Fibroblast of lung (primary cell): Measurements from ENCODE around the gene GNPTG. TPM values are rescaled to one million over a fixed set of nuclear protein-coding genes. Genes with fewer than 3 reads are reported as not detected.

ENCODE experiments used
- DNase-seq, 2 donors: peaks; one replicate each; pipeline versions ENCODE4 v3.0.0 to v3.0.0-alpha.2; 2010; ENCODE audit warnings: low read depth in 2 of 2
- H2AFZ ChIP-seq: 2 replicates; pipeline ENCODE4 v1.5.1; 2012; ENCODE audit warnings: low read length, control low read depth, inconsistent platforms
- H3K27ac ChIP-seq: 2 replicates; pipeline ENCODE4 v1.5.1; 2011; ENCODE audit warnings: low read length, control low read depth; ENCODE audit not compliant: insufficient read depth
- H3K27me3 ChIP-seq: 2 replicates; pipeline ENCODE4 v1.5.1; 2011; ENCODE audit warnings: mild to moderate bottlenecking, low read length; ENCODE audit not compliant: control insufficient read depth, insufficient read depth
- H3K36me3 ChIP-seq: 2 replicates; pipeline ENCODE4 v1.5.1; 2011; ENCODE audit warnings: low read length; ENCODE audit not compliant: control insufficient read depth, insufficient read depth
- H3K4me1 ChIP-seq: 2 replicates; pipeline ENCODE4 v1.5.1; 2011; ENCODE audit warnings: low read length; ENCODE audit not compliant: control insufficient read depth, insufficient read depth; ENCODE audit errors: extremely low read depth
- H3K4me2 ChIP-seq: 2 replicates; pipeline ENCODE4 v1.5.1; 2011; ENCODE audit warnings: low read length, control low read depth; ENCODE audit not compliant: insufficient read depth; ENCODE audit errors: extremely low read depth
- H3K4me3 ChIP-seq, 4 experiments: fragments of 200-600 bp in 1 of 4; sonication (generic) in 1 of 4; replicated peaks in 1 of 4; 2 replicates each; pipeline ENCODE4 v1.5.1; 2011 to 2016; ENCODE audit warnings: low read length in 4 of 4, low read depth in 3 of 4, mild to moderate bottlenecking in 3 of 4, control low read depth in 2 of 4, inconsistent platforms in 1 of 4, mixed read lengths in 1 of 4; ENCODE audit not compliant: insufficient read depth in 1 of 4; ENCODE audit errors: control extremely low read depth in 1 of 4
- H3K79me2 ChIP-seq: 2 replicates; pipeline ENCODE4 v1.5.1; 2012; ENCODE audit warnings: mild to moderate bottlenecking, low read length, inconsistent platforms; ENCODE audit not compliant: control insufficient read depth, insufficient read depth
- H3K9ac ChIP-seq: 2 replicates; pipeline ENCODE4 v1.5.1; 2011; ENCODE audit warnings: mild to moderate bottlenecking, low read length, control low read depth; ENCODE audit not compliant: insufficient read depth
- H3K9me3 ChIP-seq: 2 replicates; pipeline ENCODE4 v1.5.1; 2012; ENCODE audit warnings: low read depth, low read length; ENCODE audit not compliant: control insufficient read depth, insufficient read depth
- H4K20me1 ChIP-seq: 2 replicates; pipeline ENCODE4 v1.5.1; 2011; ENCODE audit warnings: low read length; ENCODE audit not compliant: control insufficient read depth, insufficient read depth; ENCODE audit errors: extremely low read depth
- CTCF ChIP-seq, 2 donors: IDR thresholded peaks in 1 of 2; conservative IDR thresholded peaks in 1 of 2; 1 replicate in 1 of 2; 2 replicates in 1 of 2; pipeline ENCODE4 v1.5.1; 2011 to 2012; ENCODE audit warnings: low read length in 2 of 2, control low read depth in 1 of 2, inconsistent platforms in 1 of 2, low read depth in 1 of 2, mild to moderate bottlenecking in 1 of 2
- EZH2 ChIP-seq: IDR thresholded peaks from 2 replicates; pipeline ENCODE4 v1.5.1; 2012; ENCODE audit warnings: low read length, control low read depth, mild to moderate bottlenecking; ENCODE audit errors: missing control alignments
- polyA plus RNA-seq, 2 donors: library from polyadenylated mRNA; depleted of rRNA in 1 of 2; stranded (reverse) in 1 of 2; unstranded in 1 of 2; fragments of >200 nt; gene quantifications; 2 replicates each; pipeline ENCODE4 v1.2.1, GENCODE V29; 2011 to 2012; ENCODE audit warnings: missing spikeins in 1 of 2
- total RNA-seq: library from RNA; depleted of rRNA; stranded (reverse); fragments of >200 nt; gene quantifications from 2 replicates; pipeline ENCODE4 v1.2.1, GENCODE V29; 2014

The GNPTG gene
- total and polyA plus RNA-seq, 2 donors (not counting 1 experiment from before 2014, with no cell fraction given): 40.8 to 43.2 TPM

GRCh38 chr16:1355591-1355990, 3.9 kb downstream of the GNPTG start:
- no peaks in the 10 kb centered on the region for H3K27me3 ChIP-seq
- no peaks in the 10 kb centered on the region for H4K20me1 ChIP-seq
- H3K9ac ChIP-seq: no peak overlapping the region
- H3K27ac ChIP-seq: no peak overlapping the region
- TF ChIP-seq EZH2 (no peak), CTCF (conservative IDR thresholded peaks at IDR 0.05 in 1 of 2, IDR thresholded peaks at IDR 0.05 in 1 of 2; ENCODE audit: low read depth in 1 of 2, low read length in 2 of 2) (no peak)
- no peak overlapping the region for H3K4me2 ChIP-seq
- H3K4me3 ChIP-seq: no peak overlapping the region
- no peaks in the 10 kb centered on the region for H3K9me3 ChIP-seq
- H3K36me3 ChIP-seq: no peaks in the 10 kb centered on the region
- no peak overlapping the region for H2AFZ ChIP-seq
- DNase-seq: no peak
- H3K79me2 ChIP-seq: peaks cover 56% of the 10 kb centered on the region
- peaks cover 2% of the 10 kb centered on the region for H3K4me1 ChIP-seq

- no peaks in the 10 kb centered on the region for H3K4me1 ChIP-seq
- no peak for TF ChIP-seq EZH2
- no peak for TF ChIP-seq CTCF (conservative IDR thresholded peaks at IDR 0.05 in 1 of 2, IDR thresholded peaks at IDR 0.05 in 1 of 2; ENCODE audit: low read depth in 1 of 2, low read length in 2 of 2)
- H3K9ac ChIP-seq: no peak overlapping the region
- no peaks in the 10 kb centered on the region for H4K20me1 ChIP-seq
- no peaks in the 10 kb centered on the region for H3K27me3 ChIP-seq
- H3K4me2 ChIP-seq: no peak overlapping the region
- H3K79me2 ChIP-seq: peaks cover 49% of the 10 kb centered on the region
- H3K4me3 ChIP-seq: no peak overlapping the region
- no peak overlapping the region for H3K27ac ChIP-seq
- no peaks in the 10 kb centered on the region for H3K9me3 ChIP-seq
- no peaks in the 10 kb centered on the region for H3K36me3 ChIP-seq
- no peak overlapping the region for H2AFZ ChIP-seq
- no peak for DNase-seq
Measured at GRCh38 chr16:1356061-1356900, 4.5 kb downstream of the GNPTG start.

GRCh38 chr16:1357906-1358566, 6.3 kb downstream of the GNPTG start:
- Histone ChIP-seq H4K20me1 (no peaks in the 10 kb centered on the region), H3K9me3 (no peaks in the 10 kb centered on the region), H3K4me2 (no peak overlapping the region), H3K4me1 (no peaks in the 10 kb centered on the region), H3K27ac (no peak overlapping the region), H3K4me3 (no peak overlapping the region), H3K36me3 (peaks cover 8% of the 10 kb centered on the region), H3K27me3 (no peaks in the 10 kb centered on the region), H2AFZ (no peak overlapping the region), H3K9ac (no peak overlapping the region), H3K79me2 (peaks cover 34% of the 10 kb centered on the region)
- no peak for DNase-seq
- no peak for TF ChIP-seq EZH2
- no peak for TF ChIP-seq CTCF (conservative IDR thresholded peaks at IDR 0.05 in 1 of 2, IDR thresholded peaks at IDR 0.05 in 1 of 2; ENCODE audit: low read depth in 1 of 2, low read length in 2 of 2)
